ENCODE results near the gene GALNT2. TPM values are rescaled to one million over a fixed set of nuclear protein-coding genes. Genes with fewer than 3 reads are reported as not detected.

GALNT2 gene
- total and polyA plus RNA-seq, 2 donors (not counting 1 experiment from before 2014, with no cell fraction given), result 19.0 to 184 TPM

DNA sequence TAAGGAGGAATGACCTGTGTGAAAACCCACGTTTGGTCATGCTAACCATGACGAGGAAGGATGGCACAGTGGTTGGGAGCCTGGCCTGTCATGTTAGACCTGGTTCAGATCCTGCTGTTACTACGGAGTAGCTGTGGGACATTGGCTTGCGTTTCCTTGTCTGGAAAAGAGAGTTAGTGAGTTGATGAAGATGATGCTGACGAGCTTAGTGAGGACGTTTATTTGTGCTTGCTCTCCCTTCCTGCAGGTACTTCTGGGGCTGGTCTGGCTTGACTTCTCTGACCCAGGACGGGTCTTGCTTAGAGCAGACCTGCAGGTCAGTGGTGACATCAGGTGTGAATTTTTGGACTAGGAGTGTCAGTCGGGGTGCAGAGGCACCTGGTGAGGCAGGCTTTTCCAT lies 14.7 kb downstream of the GALNT2 start:
- DNase-seq (no peak), ATAC-seq (ENCODE audit: low read depth) (no peak)
- Histone ChIP-seq H3K79me2 (ENCODE audit: control insufficient read depth, insufficient read depth, low read length) (peaks cover 87% of the 10 kb centered on the region), H3K4me2 (replicated peaks; ENCODE audit: low read depth, low read length, poor library complexity, severe bottlenecking) (no peak overlapping the region), H3K9me3 (ENCODE audit: control extremely low read depth in 1 of 3, control insufficient read depth in 2 of 3, insufficient read depth in 1 of 3, low read length in 2 of 3) (peaks cover 0 to 13% (median 6%) of the 10 kb centered on the region in 3 donors), H4K20me1 (ENCODE audit: control insufficient read depth, insufficient read depth, low read length, poor library complexity, severe bottlenecking) (peaks cover 86% of the 10 kb centered on the region), H3K36me3 (replicated peaks in 1 of 2; ENCODE audit: control extremely low read depth in 1 of 2, control insufficient read depth in 1 of 2, extremely low read depth in 1 of 2, insufficient read depth in 2 of 2, low read length in 1 of 2) (no peaks in the 10 kb centered on the region), H3K27ac (ENCODE audit: low read length in 2 of 2) (no peak overlapping the region), H3K27me3 (replicated peaks in 1 of 4; ENCODE audit: control extremely low read depth in 1 of 4, control insufficient read depth in 3 of 4, insufficient read depth in 4 of 4, low read length in 3 of 4) (no peaks in the 10 kb centered on the region), H3K9ac (ENCODE audit: low read length) (no peak overlapping the region), H3K4me1 (ENCODE audit: control insufficient read depth in 2 of 2, insufficient read depth in 2 of 2, low read length in 2 of 2) (peaks cover 11 to 12% of the 10 kb centered on the region in 2 donors), H3K4me3 (ENCODE audit: control extremely low read depth in 1 of 5, extremely low read depth in 1 of 5, insufficient read depth in 1 of 5, low read depth in 2 of 5, low read length in 4 of 5) (no peak overlapping the region), H2AFZ (ENCODE audit: insufficient read depth, low read depth, low read length, poor library complexity, severe bottlenecking) (no peak overlapping the region)
- no peaks in the 10 kb centered on the region for H3K27me3 Mint-ChIP-seq
- H3K27ac Mint-ChIP-seq, result no peak overlapping the region
- TF ChIP-seq EZH2 (IDR thresholded peaks at IDR 0.05; ENCODE audit: borderline replicate concordance, insufficient read depth, low read depth, low read length, poor library complexity, severe bottlenecking), result no peak
- TF ChIP-seq, protein P1, sequence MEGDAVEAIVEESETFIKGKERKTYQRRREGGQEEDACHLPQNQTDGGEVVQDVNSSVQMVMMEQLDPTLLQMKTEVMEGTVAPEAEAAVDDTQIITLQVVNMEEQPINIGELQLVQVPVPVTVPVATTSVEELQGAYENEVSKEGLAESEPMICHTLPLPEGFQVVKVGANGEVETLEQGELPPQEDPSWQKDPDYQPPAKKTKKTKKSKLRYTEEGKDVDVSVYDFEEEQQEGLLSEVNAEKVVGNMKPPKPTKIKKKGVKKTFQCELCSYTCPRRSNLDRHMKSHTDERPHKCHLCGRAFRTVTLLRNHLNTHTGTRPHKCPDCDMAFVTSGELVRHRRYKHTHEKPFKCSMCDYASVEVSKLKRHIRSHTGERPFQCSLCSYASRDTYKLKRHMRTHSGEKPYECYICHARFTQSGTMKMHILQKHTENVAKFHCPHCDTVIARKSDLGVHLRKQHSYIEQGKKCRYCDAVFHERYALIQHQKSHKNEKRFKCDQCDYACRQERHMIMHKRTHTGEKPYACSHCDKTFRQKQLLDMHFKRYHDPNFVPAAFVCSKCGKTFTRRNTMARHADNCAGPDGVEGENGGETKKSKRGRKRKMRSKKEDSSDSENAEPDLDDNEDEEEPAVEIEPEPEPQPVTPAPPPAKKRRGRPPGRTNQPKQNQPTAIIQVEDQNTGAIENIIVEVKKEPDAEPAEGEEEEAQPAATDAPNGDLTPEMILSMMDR (IDR thresholded peaks at IDR 0.05), result no peak
- intact Hi-C loops (cut with micrococcal nuclease), result no loop called here
- H3K9me3 Mint-ChIP-seq (ENCODE audit: insufficient read depth), result no peaks in the 10 kb centered on the region
- no peak overlapping the region for H3K4me3 Mint-ChIP-seq
- peaks cover 54% of the 10 kb centered on the region for H3K4me1 Mint-ChIP-seq
- POLR2A ChIA-PET, result no interaction called here
- WGBS (ENCODE audit: insufficient coverage), result 96% methylated on average over 8 of the region's 8 CpGs
- CTCF ChIA-PET, result interaction anchor here (1.1 kb wide), 1 partner anchor 421 kb away, joined by 3 read pairs; no protein-coding TSS in a partner anchor

DNA sequence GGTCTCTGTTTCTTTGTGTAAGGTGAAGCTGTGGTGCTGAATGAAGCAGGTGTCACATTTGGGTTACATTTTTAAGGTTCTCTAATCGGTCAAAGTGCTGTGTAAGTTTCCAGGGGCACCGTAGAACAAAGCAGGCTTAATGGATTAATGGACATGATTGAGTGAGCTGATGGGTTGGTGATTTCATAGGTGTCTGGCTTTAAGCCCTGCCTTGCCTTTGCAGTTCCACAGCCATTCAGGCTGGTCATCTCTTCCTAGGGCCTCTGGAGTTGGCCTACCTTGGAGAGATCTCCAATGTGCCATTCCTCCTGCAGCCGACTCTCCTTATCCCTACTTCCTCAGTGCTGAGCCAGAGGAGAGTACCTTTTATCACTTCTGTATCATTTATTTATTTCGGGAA lies 15.2 kb downstream of the GALNT2 start:
- H4K20me1 ChIP-seq (ENCODE audit: control insufficient read depth, insufficient read depth, low read length, poor library complexity, severe bottlenecking), result peaks cover 85% of the 10 kb centered on the region
- no peaks in the 10 kb centered on the region for H3K27me3 Mint-ChIP-seq
- H3K27ac Mint-ChIP-seq, result peak overlapping the region; percentile 66
- H3K4me3 ChIP-seq (ENCODE audit: control extremely low read depth in 1 of 5, extremely low read depth in 1 of 5, insufficient read depth in 1 of 5, low read depth in 2 of 5, low read length in 4 of 5), result no peak overlapping the region
- H3K4me3 Mint-ChIP-seq, result no peak overlapping the region
- intact Hi-C loops (cut with micrococcal nuclease), result no loop called here
- DNase-seq (no peak), ATAC-seq (ENCODE audit: low read depth) (no peak)
- no peak overlapping the region for H3K9ac ChIP-seq (ENCODE audit: low read length)
- ChIA-PET POLR2A (no interaction called here), CTCF (interaction anchor here (1.1 kb wide), 1 partner anchor 421 kb away, joined by 3 read pairs; no protein-coding TSS in a partner anchor)
- H3K9me3 Mint-ChIP-seq (ENCODE audit: insufficient read depth), result no peaks in the 10 kb centered on the region
- no peak overlapping the region for H2AFZ ChIP-seq (ENCODE audit: insufficient read depth, low read depth, low read length, poor library complexity, severe bottlenecking)
- peak overlapping the region in 1 of 2 donors; percentile 70 for H3K27ac ChIP-seq (ENCODE audit: low read length in 2 of 2)
- no peak for TF ChIP-seq EZH2 (IDR thresholded peaks at IDR 0.05; ENCODE audit: borderline replicate concordance, insufficient read depth, low read depth, low read length, poor library complexity, severe bottlenecking)
- TF ChIP-seq, protein P1 (IDR thresholded peaks at IDR 0.05), result no peak
- H3K27me3 ChIP-seq (replicated peaks in 1 of 4; ENCODE audit: control extremely low read depth in 1 of 4, control insufficient read depth in 3 of 4, insufficient read depth in 4 of 4, low read length in 3 of 4), result no peaks in the 10 kb centered on the region
- 100% methylated on average over 3 of the region's 4 CpGs for WGBS (ENCODE audit: insufficient coverage)
- peaks cover 0 to 13% (median 6%) of the 10 kb centered on the region in 3 donors for H3K9me3 ChIP-seq (ENCODE audit: control extremely low read depth in 1 of 3, control insufficient read depth in 2 of 3, insufficient read depth in 1 of 3, low read length in 2 of 3)
- H3K4me2 ChIP-seq (replicated peaks; ENCODE audit: low read depth, low read length, poor library complexity, severe bottlenecking), result no peak overlapping the region
- no peaks in the 10 kb centered on the region for H3K36me3 ChIP-seq (replicated peaks in 1 of 2; ENCODE audit: control extremely low read depth in 1 of 2, control insufficient read depth in 1 of 2, extremely low read depth in 1 of 2, insufficient read depth in 2 of 2, low read length in 1 of 2)
- peaks cover 87% of the 10 kb centered on the region for H3K79me2 ChIP-seq (ENCODE audit: control insufficient read depth, insufficient read depth, low read length)
- H3K4me1 ChIP-seq (ENCODE audit: control insufficient read depth in 2 of 2, insufficient read depth in 2 of 2, low read length in 2 of 2), result peaks cover 15% of the 10 kb centered on the region in 2 donors
- H3K4me1 Mint-ChIP-seq, result peaks cover 54% of the 10 kb centered on the region
